GM19455 (cell line): ENCODE results near the gene ZBTB25.
A peak's percentile ranks its signal among the peaks of the same experiment; 100 is the strongest.

Source experiments
- ATAC-seq: cut with Tn5 transposase; IDR thresholded peaks from one replicate; pipeline ENCODE4 v1.9.1; 2021; ENCODE audit not compliant: unreplicated experiment

Gene ZBTB25

GRCh38 chr14:64516969-64517368 is 13.3 kb upstream of the ZBTB25 start:
- ATAC-seq, result no peak

GRCh38 chr14:64515053-64515452 is 11.4 kb upstream of the ZBTB25 start:
- ATAC-seq, result no peak

GRCh38 chr14:64513271-64513670 is 9.6 kb upstream of the ZBTB25 start:
- no peak for ATAC-seq

- no peak for ATAC-seq
Measured at GRCh38 chr14:64510825-64511671, 7.4 kb upstream of the ZBTB25 start.

- no peak for ATAC-seq
Measured at GRCh38 chr14:64509036-64509435, 5.4 kb upstream of the ZBTB25 start.

GRCh38 chr14:64508215-64508776 is 4.7 kb upstream of the ZBTB25 start:
- no peak for ATAC-seq

GRCh38 chr14:64507376-64508156 is 3.9 kb upstream of the ZBTB25 start:
- ATAC-seq, result no peak

GRCh38 chr14:64506721-64507120 is 3.1 kb upstream of the ZBTB25 start:
- ATAC-seq, result no peak

- peak; percentile 33 for ATAC-seq
Measured at GRCh38 chr14:64504897-64505794, 1.5 kb upstream of the ZBTB25 start.

GRCh38 chr14:64504310-64504896 is 765 bp upstream of the ZBTB25 start, which contains the start of gene ZBTB1:
Gene ZBTB1 (plus strand): TSS chr14:64504770. CDS start chr14:64521505, 16,735 bp downstream.
- peak; percentile 34 for ATAC-seq

GRCh38 chr14:64502887-64503433 is 678 bp downstream of the ZBTB25 start:
- no peak for ATAC-seq

- no peak for ATAC-seq
Measured at GRCh38 chr14:64502456-64502855, 1.2 kb downstream of the ZBTB25 start.

GRCh38 chr14:64501411-64502171 is 2.0 kb downstream of the ZBTB25 start:
- ATAC-seq, result no peak

- ATAC-seq, result no peak
Measured at GRCh38 chr14:64500088-64500487, 3.5 kb downstream of the ZBTB25 start.

- no peak for ATAC-seq
Measured at GRCh38 chr14:64496764-64497163, 6.9 kb downstream of the ZBTB25 start.

GRCh38 chr14:64495252-64495651 is 8.4 kb downstream of the ZBTB25 start:
- ATAC-seq, result no peak

GRCh38 chr14:64493455-64493854 is 10.2 kb downstream of the ZBTB25 start:
- no peak for ATAC-seq

- ATAC-seq, result no peak
Measured at GRCh38 chr14:64491637-64492036, 12.0 kb downstream of the ZBTB25 start.

GRCh38 chr14:64488590-64489099 is 15.0 kb downstream of the ZBTB25 start:
- no peak for ATAC-seq
